Keratinocyte (primary cell): ENCODE data around the gene STEAP2.

Source experiments
- CTCF ChIP-seq, 3 experiments: IDR thresholded peaks in 1 of 3; conservative IDR thresholded peaks in 1 of 3; optimal IDR thresholded peaks in 1 of 3; 2 replicates in 2 of 3; 3 replicates in 1 of 3; pipeline versions ENCODE3 to v1.5.1; 2011; ENCODE audit warnings: low read length in 3 of 3, mild to moderate bottlenecking in 3 of 3, moderate library complexity in 2 of 3, control low read depth in 1 of 3, inconsistent platforms in 1 of 3; ENCODE audit not compliant: insufficient read depth in 2 of 3; ENCODE audit errors: extremely low read depth in 1 of 3
- EZH2 ChIP-seq: IDR thresholded peaks from one replicate; pipeline ENCODE4 v1.6.1; 2012; ENCODE audit warnings: inconsistent platforms, mild to moderate bottlenecking, low read length, moderate library complexity

GRCh38 chr7:90239050-90239449 is 27.5 kb downstream of the STEAP2 start:
- no peak for TF ChIP-seq CTCF (optimal IDR thresholded peaks at IDR 0.05 in 1 of 3, IDR thresholded peaks at IDR 0.05 in 1 of 3, conservative IDR thresholded peaks at IDR 0.05 in 1 of 3; ENCODE audit: extremely low read depth in 1 of 3, insufficient read depth in 2 of 3, low read length in 3 of 3)
- no peak for TF ChIP-seq EZH2
